ENCODE results near the gene GIT1.
A peak's percentile ranks its signal among the peaks of the same experiment; 100 is the strongest.

GIT1 gene

GRCh38 chr17:29589524-29590410, at the start of gene GIT1:
GIT1 (minus strand) TSS chr17:29589648; CDS start chr17:29589378, 270 bp downstream.
- DNase-seq, result peak; percentile 60 to 98

- no peak for DNase-seq
Measured at GRCh38 chr17:29633886-29634285, 44.4 kb upstream of the GIT1 start.

GRCh38 chr17:29630630-29631193, 41.3 kb upstream of the GIT1 start:
- no peak for DNase-seq

- DNase-seq, result no peak
Measured at GRCh38 chr17:29629839-29630238, 40.4 kb upstream of the GIT1 start.

- no peak for DNase-seq
Measured at GRCh38 chr17:29628644-29629043, 39.2 kb upstream of the GIT1 start.

- no peak for DNase-seq
Measured at GRCh38 chr17:29627951-29628350, 38.5 kb upstream of the GIT1 start.

- peak in 1 of 2 experiments; percentile 25 for DNase-seq
Measured at GRCh38 chr17:29625037-29625750, 35.7 kb upstream of the GIT1 start.

- no peak for DNase-seq
Measured at GRCh38 chr17:29624586-29624985, 35.1 kb upstream of the GIT1 start.

- DNase-seq, result no peak
Measured at GRCh38 chr17:29623283-29623647, 33.8 kb upstream of the GIT1 start.

- DNase-seq, result peak; percentile 33 to 86
Measured at GRCh38 chr17:29622337-29623282, 33.2 kb upstream of the GIT1 start, which contains the start of gene CORO6. CORO6 (minus strand) TSS chr17:29622912; CDS start chr17:29621421, 1,491 bp downstream.

GRCh38 chr17:29621751-29622194, 32.3 kb upstream of the GIT1 start:
- no peak for DNase-seq

GRCh38 chr17:29620779-29621500, 31.5 kb upstream of the GIT1 start:
- DNase-seq, result no peak

GRCh38 chr17:29620271-29620670, 30.8 kb upstream of the GIT1 start:
- no peak for DNase-seq

- DNase-seq, result peak; percentile 45 to 81
Measured at GRCh38 chr17:29619251-29619650, 29.8 kb upstream of the GIT1 start.

GRCh38 chr17:29618272-29619065, 29.0 kb upstream of the GIT1 start:
- no peak for DNase-seq

GRCh38 chr17:29617481-29618271, 28.2 kb upstream of the GIT1 start:
- DNase-seq, result peak; percentile 54 to 93

GRCh38 chr17:29617125-29617480, 27.7 kb upstream of the GIT1 start:
- peak; percentile 87 to 98 for DNase-seq

GRCh38 chr17:29616300-29617048, 27.0 kb upstream of the GIT1 start:
- peak in 1 of 2 experiments; percentile 77 for DNase-seq

Measured in NCI-H526 (cell line).